H1 (cell line): ENCODE results near the gene GRM1. TPM values are rescaled to one million over a fixed set of nuclear protein-coding genes. Genes with fewer than 3 reads are reported as not detected.

Experiments
- FOSL1 ChIP-seq: IDR thresholded peaks from 2 replicates; pipeline ENCODE4 v1.6.1; 2011; ENCODE audit warnings: mild to moderate bottlenecking, low read depth, low read length, moderate library complexity; ENCODE audit not compliant: insufficient read depth
- GTF2F1 ChIP-seq: IDR thresholded peaks from 2 replicates; pipeline ENCODE4 v1.6.1; 2012; ENCODE audit warnings: low read depth, low read length, improper control_type of control experiment, borderline replicate concordance
- SIX5 ChIP-seq: IDR thresholded peaks from 2 replicates; pipeline ENCODE4 v1.6.1; 2011; ENCODE audit warnings: mild to moderate bottlenecking, low read depth, low read length
- SP4 ChIP-seq: IDR thresholded peaks from 2 replicates; pipeline ENCODE4 v1.6.1; 2012; ENCODE audit warnings: low read length, inconsistent platforms
- polyA plus RNA-seq, 7 experiments: library from polyadenylated mRNA; depleted of rRNA in 3 of 7; stranded (reverse) in 5 of 7; unstranded in 2 of 7; fragments of >200 nt in 5 of 7; fragments of 200-250 nt in 2 of 7; gene quantifications; 1 replicate in 5 of 7; 2 replicates in 1 of 7; 4 replicates in 1 of 7; pipeline versions ENCODE4 v1.2.1 to v1.2.3, GENCODE V29; 2011 to 2013; ENCODE audit warnings: missing spikeins in 2 of 7, mixed read lengths in 2 of 7
- total RNA-seq: library from RNA; stranded (reverse); fragmentation: NEBNext Ultra II Directional; extraction: Animal tissue kit (Norgen Biotek cat#: 25700); gene quantifications from 2 replicates; pipeline ENCODE4 v1.2.1, GENCODE V29; 2021

The GRM1 gene
- total and polyA plus RNA-seq, 2 of the 8 experiments (the other 6 are each of a cell fraction or from before 2014, with no cell fraction given), result 0.15 to 1.3 TPM

DNA sequence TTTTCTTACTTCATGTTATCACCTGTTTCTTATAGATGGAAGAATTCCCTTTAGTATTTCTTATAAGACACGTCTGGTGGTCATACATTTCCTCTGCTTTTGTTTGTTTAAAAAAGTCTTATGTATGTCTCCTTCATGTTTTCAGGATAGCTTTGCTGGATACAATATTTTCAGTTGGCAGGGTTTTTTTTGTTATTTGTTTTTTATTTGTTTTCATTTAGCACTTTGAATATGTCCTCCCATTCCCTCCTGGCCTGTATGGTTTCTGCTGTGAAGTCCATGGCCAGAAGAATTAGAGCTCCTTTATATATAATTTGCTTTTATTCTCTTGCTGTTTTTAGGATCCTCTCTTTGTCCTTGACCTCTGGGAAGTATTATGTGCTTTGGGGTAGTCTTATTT lies 432.1 kb downstream of the GRM1 start (continued):
- no peak for TF ChIP-seq SP4
- no peak for TF ChIP-seq GTF2F1
- TF ChIP-seq SIX5, result no peak
- TF ChIP-seq FOSL1, result no peak
